ENCODE results near the gene KCNK3.

DNA sequence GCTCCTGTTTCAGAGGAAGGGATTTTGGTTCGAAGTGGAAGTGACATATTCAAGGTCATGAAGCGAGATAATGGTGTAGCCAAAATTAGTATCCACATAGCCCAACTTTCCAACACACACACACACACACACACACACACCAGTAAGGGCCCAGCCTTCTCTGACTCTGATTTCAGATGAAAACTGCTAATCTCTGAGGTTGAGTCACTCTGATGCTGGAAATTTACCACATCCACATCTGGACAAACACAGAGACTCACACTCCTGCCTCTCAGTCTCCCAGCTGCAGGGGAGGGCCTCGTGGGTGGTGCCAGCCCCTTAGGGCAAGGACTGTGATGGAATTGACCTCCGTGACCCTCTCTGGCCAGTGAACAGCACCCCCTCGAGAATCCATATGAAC is 42.6 kb downstream of the KCNK3 start:
- TF ChIP-seq, protein P1, sequence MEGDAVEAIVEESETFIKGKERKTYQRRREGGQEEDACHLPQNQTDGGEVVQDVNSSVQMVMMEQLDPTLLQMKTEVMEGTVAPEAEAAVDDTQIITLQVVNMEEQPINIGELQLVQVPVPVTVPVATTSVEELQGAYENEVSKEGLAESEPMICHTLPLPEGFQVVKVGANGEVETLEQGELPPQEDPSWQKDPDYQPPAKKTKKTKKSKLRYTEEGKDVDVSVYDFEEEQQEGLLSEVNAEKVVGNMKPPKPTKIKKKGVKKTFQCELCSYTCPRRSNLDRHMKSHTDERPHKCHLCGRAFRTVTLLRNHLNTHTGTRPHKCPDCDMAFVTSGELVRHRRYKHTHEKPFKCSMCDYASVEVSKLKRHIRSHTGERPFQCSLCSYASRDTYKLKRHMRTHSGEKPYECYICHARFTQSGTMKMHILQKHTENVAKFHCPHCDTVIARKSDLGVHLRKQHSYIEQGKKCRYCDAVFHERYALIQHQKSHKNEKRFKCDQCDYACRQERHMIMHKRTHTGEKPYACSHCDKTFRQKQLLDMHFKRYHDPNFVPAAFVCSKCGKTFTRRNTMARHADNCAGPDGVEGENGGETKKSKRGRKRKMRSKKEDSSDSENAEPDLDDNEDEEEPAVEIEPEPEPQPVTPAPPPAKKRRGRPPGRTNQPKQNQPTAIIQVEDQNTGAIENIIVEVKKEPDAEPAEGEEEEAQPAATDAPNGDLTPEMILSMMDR (CRISPR knock-in tag; IDR thresholded peaks at IDR 0.05) = no peak
- TF ChIP-seq SP1 (IDR thresholded peaks at IDR 0.05) (no peak), SP1 (CRISPR knock-in tag; IDR thresholded peaks at IDR 0.05) (no peak)

Measured in HepG2 (cell line).